HCT116 (cell line): ENCODE measurements around the gene BMX.

Experiments
- CEBPB ChIP-seq: IDR thresholded peaks from 2 replicates; pipeline ENCODE4 v1.6.1; 2012; ENCODE audit warnings: low read depth
- CTCF ChIP-seq, 3 experiments: fragments of 200-600 bp in 1 of 3; sonication (generic) in 1 of 3; IDR thresholded peaks in 2 of 3; conservative IDR thresholded peaks in 1 of 3; 2 replicates each; pipeline ENCODE4 v1.5.1; 2012 to 2017; ENCODE audit warnings: low read depth in 2 of 3, low read length in 2 of 3, antibody characterized with exemption in 1 of 3, borderline replicate concordance in 1 of 3, control low read depth in 1 of 3, mild to moderate bottlenecking in 1 of 3, mixed read lengths in 1 of 3, mixed run types in 1 of 3, moderate library complexity in 1 of 3; ENCODE audit not compliant: insufficient read depth in 1 of 3
- EZH2phosphoT487 ChIP-seq: fragments of 200-600 bp; IDR thresholded peaks from 2 replicates; pipeline ENCODE4 v1.6.1; 2018; ENCODE audit warnings: antibody characterized with exemption, borderline replicate concordance
- JUND ChIP-seq: IDR thresholded peaks from 2 replicates; pipeline ENCODE4 v1.6.1; 2012
- POLR2AphosphoS5 ChIP-seq: IDR thresholded peaks from 2 replicates; pipeline ENCODE4 v1.6.1; 2011; ENCODE audit warnings: mild to moderate bottlenecking, low read depth, low read length, moderate library complexity
- SIN3A ChIP-seq: IDR thresholded peaks from 2 replicates; pipeline ENCODE4 v1.6.1; 2012; ENCODE audit warnings: low read depth

DNA sequence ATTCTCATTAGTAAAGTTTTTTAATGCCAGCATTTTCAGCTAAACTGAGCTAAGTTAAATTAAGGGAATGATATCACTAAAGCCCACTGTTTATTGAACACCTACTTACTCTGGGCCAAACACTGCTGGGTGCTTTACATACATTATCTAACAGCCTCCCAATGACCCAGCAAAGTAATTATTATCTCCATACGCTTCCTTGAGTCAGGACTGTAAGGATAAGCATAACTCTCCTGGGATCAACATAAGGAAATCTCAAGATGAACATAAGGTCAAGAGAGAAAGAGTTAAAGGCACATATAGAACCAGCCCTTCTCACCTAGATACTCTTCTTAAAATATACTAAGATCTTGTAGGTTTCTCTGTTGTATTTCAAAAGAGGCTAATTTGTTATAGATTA lies 13.7 kb downstream of the BMX start:
- TF ChIP-seq CEBPB (no peak), CTCF (IDR thresholded peaks at IDR 0.05 in 2 of 3, conservative IDR thresholded peaks at IDR 0.05 in 1 of 3; ENCODE audit: borderline replicate concordance in 1 of 3, insufficient read depth in 1 of 3, low read depth in 2 of 3, low read length in 2 of 3) (no peak), JUND (no peak), POLR2AphosphoS5 (no peak), EZH2phosphoT487 (no peak), SIN3A (no peak)
